H9 (cell line): ENCODE data around the gene LAMB4. TPM values are rescaled to one million over a fixed set of nuclear protein-coding genes. Genes with fewer than 3 reads are reported as not detected.

Experiments
- DNase-seq: peaks from one replicate; pipeline ENCODE4 v3.0.0-alpha.2; 2017
- H2AFZ ChIP-seq: one replicate; pipeline ENCODE4 v1.6.1; 2013; ENCODE audit warnings: mild to moderate bottlenecking, low read length, control low read depth, moderate library complexity
- H2AK5ac ChIP-seq: 2 replicates; pipeline ENCODE4 v1.6.1; 2013; ENCODE audit warnings: low read length, control low read depth, mixed read lengths; ENCODE audit not compliant: insufficient read length
- H2BK120ac ChIP-seq: one replicate; pipeline ENCODE4 v1.6.1; 2013; ENCODE audit warnings: low read depth, mild to moderate bottlenecking, low read length, control low read depth, inconsistent platforms; ENCODE audit not compliant: poor library complexity, severe bottlenecking
- H2BK12ac ChIP-seq: 2 replicates; pipeline ENCODE4 v1.6.1; 2013; ENCODE audit warnings: low read length, control low read depth, mixed read lengths, low read depth; ENCODE audit not compliant: insufficient read length
- H2BK15ac ChIP-seq: 2 replicates; pipeline ENCODE4 v1.6.1; 2013; ENCODE audit warnings: low read depth, low read length, control low read depth
- H2BK20ac ChIP-seq: one replicate; pipeline ENCODE4 v1.6.1; 2013; ENCODE audit warnings: low read depth, mild to moderate bottlenecking, low read length, control low read depth, inconsistent platforms; ENCODE audit not compliant: poor library complexity, severe bottlenecking
- H2BK5ac ChIP-seq: 2 replicates; pipeline ENCODE4 v1.6.1; 2013; ENCODE audit warnings: low read length, control low read depth, mixed read lengths; ENCODE audit not compliant: insufficient read length
- H3K14ac ChIP-seq: 2 replicates; pipeline ENCODE4 v1.6.1; 2013; ENCODE audit warnings: low read length, control low read depth; ENCODE audit not compliant: insufficient read depth
- H3K18ac ChIP-seq: 2 replicates; pipeline ENCODE4 v1.6.1; 2013; ENCODE audit warnings: low read depth, mild to moderate bottlenecking, mixed read lengths, low read length, control low read depth; ENCODE audit not compliant: insufficient read length
- H3K23ac ChIP-seq: 2 replicates; pipeline ENCODE4 v1.6.1; 2013; ENCODE audit warnings: low read length, control low read depth, mixed read lengths, low read depth; ENCODE audit not compliant: insufficient read length
- H3K23me2 ChIP-seq: 2 replicates; pipeline ENCODE4 v1.6.1; 2013; ENCODE audit warnings: low read depth, mild to moderate bottlenecking, mixed read lengths, low read length, control low read depth; ENCODE audit not compliant: insufficient read length, poor library complexity, severe bottlenecking
- H3K27ac ChIP-seq: 2 replicates; pipeline ENCODE4 v1.5.1; 2013; ENCODE audit warnings: low read length, control low read depth, mixed read lengths, low read depth; ENCODE audit not compliant: insufficient read length
- H3K27me3 ChIP-seq: 2 replicates; pipeline ENCODE4 v1.6.1; 2013; ENCODE audit warnings: low read length, control low read depth, inconsistent platforms; ENCODE audit not compliant: insufficient read depth
- H3K4ac ChIP-seq: 2 replicates; pipeline ENCODE4 v1.6.1; 2013; ENCODE audit warnings: low read depth, mild to moderate bottlenecking, control low read depth, inconsistent platforms, low read length, moderate library complexity
- H3K4me1 ChIP-seq: 2 replicates; pipeline ENCODE4 v1.6.1; 2013; ENCODE audit warnings: low read length, control low read depth, inconsistent platforms; ENCODE audit not compliant: insufficient read depth
- H3K4me2 ChIP-seq: 2 replicates; pipeline ENCODE4 v1.6.1; 2013; ENCODE audit warnings: low read length, control low read depth, mixed read lengths; ENCODE audit not compliant: insufficient read length, insufficient read depth
- H3K56ac ChIP-seq: 2 replicates; pipeline ENCODE4 v1.6.1; 2013; ENCODE audit warnings: low read depth, mild to moderate bottlenecking, mixed read lengths, low read length, control low read depth; ENCODE audit not compliant: insufficient read length
- H3K79me1 ChIP-seq: 2 replicates; pipeline ENCODE4 v1.6.1; 2013; ENCODE audit warnings: low read depth, mild to moderate bottlenecking, moderate library complexity, low read length, control low read depth, inconsistent platforms; ENCODE audit not compliant: insufficient read depth, poor library complexity, severe bottlenecking
- H3K79me2 ChIP-seq: 2 replicates; pipeline ENCODE4 v1.6.1; 2013; ENCODE audit warnings: low read length, control low read depth, inconsistent platforms; ENCODE audit not compliant: insufficient read depth
- H3K9ac ChIP-seq: 2 replicates; pipeline ENCODE4 v1.6.1; 2013; ENCODE audit warnings: low read length, control low read depth, mixed read lengths; ENCODE audit not compliant: insufficient read length; ENCODE audit errors: extremely low read depth
- H3K9me3 ChIP-seq: one replicate; pipeline ENCODE4 v1.6.1; 2013; ENCODE audit warnings: low read depth, low read length, inconsistent platforms; ENCODE audit not compliant: control insufficient read depth
- H3T11ph ChIP-seq: one replicate; pipeline ENCODE4 v1.6.1; 2013; ENCODE audit warnings: mild to moderate bottlenecking, low read length, control low read depth, inconsistent platforms
- H4K20me1 ChIP-seq: one replicate; pipeline ENCODE4 v1.6.1; 2013; ENCODE audit not compliant: control insufficient read depth, insufficient read length, insufficient read depth
- H4K5ac ChIP-seq: 2 replicates; pipeline ENCODE4 v1.6.1; 2013; ENCODE audit warnings: low read depth, mild to moderate bottlenecking, mixed read lengths, low read length, control low read depth; ENCODE audit not compliant: insufficient read length
- H4K8ac ChIP-seq: replicated peaks from 2 replicates; pipeline ENCODE4 v1.6.1; 2013; ENCODE audit warnings: low read length, control low read depth, mixed read lengths, low read depth; ENCODE audit not compliant: insufficient read length
- H4K91ac ChIP-seq: 2 replicates; pipeline ENCODE4 v1.6.1; 2013; ENCODE audit warnings: low read depth, mild to moderate bottlenecking, moderate library complexity, mixed read lengths, low read length, control low read depth; ENCODE audit not compliant: insufficient read length
- H3K27ac Mint-ChIP-seq, 3 experiments: 2 replicates in 2 of 3; 3 replicates in 1 of 3; pipeline ENCODE4 v1.8.0; 2020 to 2021; ENCODE audit warnings: mixed read lengths in 3 of 3, mild to moderate bottlenecking in 1 of 3, moderate library complexity in 1 of 3
- H3K27me3 Mint-ChIP-seq: 2 replicates; pipeline ENCODE4 v1.8.0; 2021; ENCODE audit warnings: low read depth, mild to moderate bottlenecking, moderate library complexity, mixed read lengths
- H3K36me3 Mint-ChIP-seq, 3 experiments: 2 replicates in 2 of 3; 3 replicates in 1 of 3; pipeline ENCODE4 v1.8.0; 2020 to 2021; ENCODE audit warnings: low read depth in 3 of 3, mixed read lengths in 3 of 3; ENCODE audit not compliant: insufficient read depth in 1 of 3
- H3K4me1 Mint-ChIP-seq, 2 experiments: 2 replicates each; pipeline ENCODE4 v1.8.0; 2020; ENCODE audit warnings: mixed read lengths in 2 of 2
- H3K4me3 Mint-ChIP-seq, 2 experiments: 2 replicates in 1 of 2; 3 replicates in 1 of 2; pipeline ENCODE4 v1.8.0; 2020 to 2021; ENCODE audit warnings: mild to moderate bottlenecking in 2 of 2, mixed read lengths in 2 of 2, moderate library complexity in 1 of 2
- H3K9me3 Mint-ChIP-seq, 2 experiments: 2 replicates in 1 of 2; 3 replicates in 1 of 2; pipeline ENCODE4 v1.8.0; 2020; ENCODE audit warnings: mild to moderate bottlenecking in 2 of 2, mixed read lengths in 2 of 2, moderate library complexity in 1 of 2
- CTCF ChIP-seq: fragments of 200-600 bp; sonication (generic); conservative IDR thresholded peaks from 3 replicates; pipeline ENCODE4 v1.8.0; 2021; ENCODE audit warnings: antibody characterized with exemption, mild to moderate bottlenecking
- WGBS: extraction: QIAGEN DNeasy Blood & Tissue Kit; methylation state at CpG from one replicate; pipeline ENCODE4 v1.1.7; 2013; ENCODE audit warnings: missing lambda C conversion rate, low lambda C conversion rate, mixed read lengths; ENCODE audit not compliant: insufficient read length; ENCODE audit errors: extremely low coverage; 5-methylcytosine and 5-hydroxymethylcytosine counted together
- total RNA-seq: library from RNA; stranded (reverse); gene quantifications from 2 replicates; pipeline ENCODE4 v1.2.1, GENCODE V29; 2021

The LAMB4 gene
- total RNA-seq, 1 experiment from 2014 or later = not detected

- no peak for TF ChIP-seq CTCF
- Histone ChIP-seq H4K8ac (no peak overlapping the region), H3K4me2 (no peak overlapping the region)
Measured at GRCh38 chr7:108103558-108104298, 26.4 kb downstream of the LAMB4 start.

More at GRCh38 chr7:108103558-108104298, 26.4 kb downstream of the LAMB4 start:
- H2AFZ ChIP-seq = no peak overlapping the region
- no peaks in the 10 kb centered on the region for H3K36me3 Mint-ChIP-seq
- H3K9me3 ChIP-seq = no peaks in the 10 kb centered on the region
- H3K9ac ChIP-seq = no peak overlapping the region
- no peak overlapping the region for H3K23ac ChIP-seq
- H3K4me1 Mint-ChIP-seq = no peaks in the 10 kb centered on the region
- H4K5ac ChIP-seq = no peak overlapping the region
- no peaks in the 10 kb centered on the region for H3K79me2 ChIP-seq
- no peak overlapping the region for H3T11ph ChIP-seq
- H3K27me3 ChIP-seq = no peaks in the 10 kb centered on the region
- no peak overlapping the region for H3K27ac Mint-ChIP-seq
- no peak overlapping the region for H2BK5ac ChIP-seq
- H4K20me1 ChIP-seq = no peaks in the 10 kb centered on the region
- H3K27me3 Mint-ChIP-seq = no peaks in the 10 kb centered on the region; the same call in 1 of the 2 replicates
- H2BK15ac ChIP-seq = no peak overlapping the region
- H3K4ac ChIP-seq = no peak overlapping the region
- no peak overlapping the region for H3K18ac ChIP-seq
- H2BK20ac ChIP-seq = no peak overlapping the region
- H3K4me1 ChIP-seq = no peaks in the 10 kb centered on the region
- no peak for DNase-seq
- no peak overlapping the region for H3K27ac ChIP-seq
- no peaks in the 10 kb centered on the region for H3K79me1 ChIP-seq
- no peak overlapping the region for H4K91ac ChIP-seq
- no peak overlapping the region for H3K56ac ChIP-seq
- H2BK12ac ChIP-seq = no peak overlapping the region
- no peak overlapping the region for H2BK120ac ChIP-seq
- H3K9me3 Mint-ChIP-seq = no peaks in the 10 kb centered on the region
- no peak overlapping the region for H3K14ac ChIP-seq
- no peaks in the 10 kb centered on the region for H3K23me2 ChIP-seq
- H3K4me3 Mint-ChIP-seq = no peak overlapping the region
- no peak overlapping the region for H2AK5ac ChIP-seq
- no CpG with 5 or more reads among the region's 5 CpGs for WGBS
